OCI-LY1 (cell line): ENCODE results near the gene PTPRZ1.

Source experiments
- H2AFZ ChIP-seq: fragments of 200-600 bp; sonication (generic), shearing (Covaris generic); 2 replicates; pipeline ENCODE4 v1.6.0; 2014; ENCODE audit warnings: antibody characterized with exemption, mild to moderate bottlenecking, low read length
- H3F3A ChIP-seq: fragments of 200-600 bp; sonication (generic), shearing (Covaris generic); 2 replicates; pipeline ENCODE4 v1.6.0; 2014; ENCODE audit warnings: mild to moderate bottlenecking, antibody characterized with exemption, low read length, moderate library complexity; ENCODE audit not compliant: insufficient read depth
- H3K27ac ChIP-seq: fragments of 200-600 bp; sonication (generic); 2 replicates; pipeline ENCODE4 v1.5.1; 2014; ENCODE audit warnings: low read length, mixed run types, mild to moderate bottlenecking, low read depth; ENCODE audit not compliant: poor library complexity, severe bottlenecking
- H3K27me3 ChIP-seq: fragments of 200-600 bp; sonication (generic); 2 replicates; pipeline ENCODE4 v1.6.0; 2014; ENCODE audit warnings: antibody characterized with exemption, mild to moderate bottlenecking, low read length, moderate library complexity; ENCODE audit not compliant: insufficient read depth
- H3K36me3 ChIP-seq: fragments of 200-600 bp; sonication (generic); 2 replicates; pipeline ENCODE4 v1.6.1; 2014; ENCODE audit warnings: mild to moderate bottlenecking, antibody characterized with exemption, low read length, moderate library complexity, mixed read lengths; ENCODE audit not compliant: insufficient read depth
- H3K4me1 ChIP-seq: fragments of 200-600 bp; sonication (generic); 2 replicates; pipeline ENCODE4 v1.5.1; 2014; ENCODE audit warnings: mild to moderate bottlenecking, low read length, moderate library complexity; ENCODE audit not compliant: insufficient read depth, severe bottlenecking
- H3K4me2 ChIP-seq: fragments of 200-600 bp; sonication (generic), shearing (Covaris generic); 2 replicates; pipeline ENCODE4 v1.6.1; 2014; ENCODE audit warnings: low read length
- H3K4me3 ChIP-seq: fragments of 200-600 bp; sonication (generic); 2 replicates; pipeline ENCODE4 v1.5.1; 2014; ENCODE audit warnings: low read length, low read depth, mild to moderate bottlenecking, mixed read lengths; ENCODE audit not compliant: poor library complexity, severe bottlenecking
- H3K79me2 ChIP-seq: fragments of 200-600 bp; shearing (Covaris generic); 2 replicates; pipeline ENCODE4 v1.6.1; 2016; ENCODE audit warnings: mixed run types, low read length, mixed read lengths; ENCODE audit not compliant: insufficient read depth
- H3K9ac ChIP-seq: fragments of 200-600 bp; sonication (generic), shearing (Covaris generic); 2 replicates; pipeline ENCODE4 v1.6.1; 2014; ENCODE audit warnings: mild to moderate bottlenecking, low read length, mixed read lengths
- H3K9me2 ChIP-seq: fragments of 200-600 bp; sonication (generic), shearing (Covaris generic); 2 replicates; pipeline ENCODE4 v1.6.1; 2014; ENCODE audit warnings: low read depth, mild to moderate bottlenecking, low read length, mixed read lengths
- H3K9me3 ChIP-seq: fragments of 200-600 bp; shearing (Covaris generic); 2 replicates; pipeline ENCODE4 v1.6.1; 2014; ENCODE audit warnings: low read length, mixed read lengths
- H4K20me1 ChIP-seq: fragments of 200-600 bp; sonication (generic), shearing (Covaris generic); 2 replicates; pipeline ENCODE4 v1.6.0; 2016; ENCODE audit warnings: mild to moderate bottlenecking, low read length; ENCODE audit not compliant: insufficient read depth
- CTCF ChIP-seq: fragments of 200-600 bp; sonication (generic), shearing (Covaris generic); IDR thresholded peaks from 2 replicates; pipeline ENCODE4 v1.5.1; 2017; ENCODE audit warnings: mild to moderate bottlenecking, antibody characterized with exemption, low read length, moderate library complexity, mixed read lengths
- EZH2 ChIP-seq: fragments of 200-600 bp; sonication (generic), shearing (Covaris generic); IDR thresholded peaks from 2 replicates; pipeline ENCODE4 v1.8.0; 2017; ENCODE audit warnings: borderline replicate concordance, mixed run types, mild to moderate bottlenecking, antibody characterized with exemption, low read length, moderate library complexity, mixed read lengths

PTPRZ1 gene

GRCh38 chr7:121890833-121891232, 17.9 kb downstream of the PTPRZ1 start:
- H3K79me2 ChIP-seq: no peaks in the 10 kb centered on the region
- H3K9ac ChIP-seq: no peak overlapping the region
- H3K4me1 ChIP-seq: no peaks in the 10 kb centered on the region
- no peaks in the 10 kb centered on the region for H3K9me2 ChIP-seq
- no peaks in the 10 kb centered on the region for H3K27me3 ChIP-seq
- H3K4me3 ChIP-seq: no peak overlapping the region
- no peaks in the 10 kb centered on the region for H3F3A ChIP-seq
- TF ChIP-seq CTCF (no peak), EZH2 (no peak)
- no peak overlapping the region for H3K27ac ChIP-seq
- H4K20me1 ChIP-seq: no peaks in the 10 kb centered on the region
- no peak overlapping the region for H3K4me2 ChIP-seq
- no peak overlapping the region for H2AFZ ChIP-seq
- no peaks in the 10 kb centered on the region for H3K36me3 ChIP-seq
- H3K9me3 ChIP-seq: no peaks in the 10 kb centered on the region

- TF ChIP-seq EZH2: no peak
- TF ChIP-seq CTCF: no peak
- Histone ChIP-seq H3K9me2 (no peaks in the 10 kb centered on the region), H3K4me3 (no peak overlapping the region), H2AFZ (no peak overlapping the region), H3K27me3 (no peaks in the 10 kb centered on the region), H3F3A (no peaks in the 10 kb centered on the region), H4K20me1 (no peaks in the 10 kb centered on the region), H3K79me2 (no peaks in the 10 kb centered on the region), H3K4me1 (no peaks in the 10 kb centered on the region), H3K36me3 (no peaks in the 10 kb centered on the region), H3K27ac (no peak overlapping the region), H3K4me2 (no peak overlapping the region), H3K9ac (no peak overlapping the region), H3K9me3 (no peaks in the 10 kb centered on the region)
These were observed 18.8 kb downstream of the PTPRZ1 start for GRCh38 chr7:121891731-121892130.

GRCh38 chr7:121901026-121901425, 28.1 kb downstream of the PTPRZ1 start:
- H3K9me2 ChIP-seq: no peaks in the 10 kb centered on the region; the same call in 1 of the 2 replicates
- no peak overlapping the region for H3K4me2 ChIP-seq
- no peaks in the 10 kb centered on the region for H3K79me2 ChIP-seq
- no peaks in the 10 kb centered on the region for H3F3A ChIP-seq
- no peak overlapping the region for H3K4me3 ChIP-seq
- H3K9ac ChIP-seq: no peak overlapping the region
- TF ChIP-seq EZH2 (no peak), CTCF (no peak)
- no peak overlapping the region for H2AFZ ChIP-seq
- no peaks in the 10 kb centered on the region for H3K27me3 ChIP-seq
- H4K20me1 ChIP-seq: no peaks in the 10 kb centered on the region
- H3K27ac ChIP-seq: no peak overlapping the region
- H3K36me3 ChIP-seq: no peaks in the 10 kb centered on the region
- H3K9me3 ChIP-seq: no peaks in the 10 kb centered on the region
- H3K4me1 ChIP-seq: no peaks in the 10 kb centered on the region
